HG03066 (cell line): Measurements from ENCODE around the gene HIRIP3.
"Not testable (repeated sequence)": the region's sequence is repeated elsewhere in the genome, so short reads cannot be mapped to it uniquely, and the experiment has no call there.

Experiments used
- ATAC-seq: cut with Tn5 transposase; IDR thresholded peaks from one replicate; pipeline ENCODE4 v1.9.1; 2021; ENCODE audit warnings: low read depth; ENCODE audit not compliant: unreplicated experiment

The HIRIP3 gene, protein sequence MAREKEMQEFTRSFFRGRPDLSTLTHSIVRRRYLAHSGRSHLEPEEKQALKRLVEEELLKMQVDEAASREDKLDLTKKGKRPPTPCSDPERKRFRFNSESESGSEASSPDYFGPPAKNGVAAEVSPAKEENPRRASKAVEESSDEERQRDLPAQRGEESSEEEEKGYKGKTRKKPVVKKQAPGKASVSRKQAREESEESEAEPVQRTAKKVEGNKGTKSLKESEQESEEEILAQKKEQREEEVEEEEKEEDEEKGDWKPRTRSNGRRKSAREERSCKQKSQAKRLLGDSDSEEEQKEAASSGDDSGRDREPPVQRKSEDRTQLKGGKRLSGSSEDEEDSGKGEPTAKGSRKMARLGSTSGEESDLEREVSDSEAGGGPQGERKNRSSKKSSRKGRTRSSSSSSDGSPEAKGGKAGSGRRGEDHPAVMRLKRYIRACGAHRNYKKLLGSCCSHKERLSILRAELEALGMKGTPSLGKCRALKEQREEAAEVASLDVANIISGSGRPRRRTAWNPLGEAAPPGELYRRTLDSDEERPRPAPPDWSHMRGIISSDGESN

DNA sequence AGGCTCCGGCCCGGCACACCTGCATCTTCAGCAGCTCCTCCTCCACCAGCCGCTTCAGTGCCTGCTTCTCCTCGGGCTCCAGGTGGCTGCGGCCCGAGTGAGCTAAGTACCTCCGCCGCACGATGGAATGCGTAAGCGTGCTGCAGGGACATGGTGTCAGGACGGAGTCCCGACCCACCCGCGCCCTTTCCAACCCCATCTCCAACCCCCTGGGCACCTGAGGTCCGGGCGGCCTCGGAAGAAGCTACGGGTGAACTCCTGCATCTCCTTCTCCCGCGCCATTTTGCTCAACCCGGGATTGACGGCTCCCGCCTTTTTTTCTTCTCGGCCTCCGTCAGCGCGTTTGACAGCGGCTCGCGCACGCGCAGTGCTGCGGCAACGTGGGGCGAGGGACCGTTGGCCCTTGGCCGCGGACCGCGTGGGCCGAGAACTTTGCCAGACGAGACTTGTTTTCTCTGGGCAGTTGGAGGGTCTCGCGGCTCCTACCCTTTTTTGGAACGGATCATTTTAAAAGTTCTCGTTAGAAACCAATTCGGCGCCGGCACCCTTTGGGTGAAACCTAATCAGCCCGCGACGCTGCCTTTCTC is at the start of gene HIRIP3:
TSS of gene HIRIP3 (minus strand) at position 294 of the 587 bp plus-strand sequence. CDS start at position 282, 12 bp downstream.
- peak; percentile 43 for ATAC-seq

DNA sequence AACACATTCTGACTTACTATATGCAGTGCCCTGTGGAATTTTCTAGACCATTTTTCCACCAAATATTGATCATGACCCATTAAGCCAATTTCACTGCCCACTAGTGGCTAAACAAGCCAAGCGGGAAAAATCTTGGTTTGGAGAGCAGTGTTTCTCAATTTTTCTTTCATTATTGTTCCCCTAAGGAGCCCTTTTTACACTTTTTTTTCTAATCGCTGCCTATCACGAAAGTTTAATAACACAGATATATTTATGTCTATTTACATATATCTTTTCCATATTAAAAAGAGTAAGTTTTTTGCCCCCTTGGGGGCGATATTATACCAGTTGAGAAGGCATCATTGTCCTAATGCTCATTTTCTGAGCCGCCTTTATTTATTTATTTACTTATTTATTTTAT is 46.4 kb upstream of the HIRIP3 start:
- ATAC-seq: no peak

DNA sequence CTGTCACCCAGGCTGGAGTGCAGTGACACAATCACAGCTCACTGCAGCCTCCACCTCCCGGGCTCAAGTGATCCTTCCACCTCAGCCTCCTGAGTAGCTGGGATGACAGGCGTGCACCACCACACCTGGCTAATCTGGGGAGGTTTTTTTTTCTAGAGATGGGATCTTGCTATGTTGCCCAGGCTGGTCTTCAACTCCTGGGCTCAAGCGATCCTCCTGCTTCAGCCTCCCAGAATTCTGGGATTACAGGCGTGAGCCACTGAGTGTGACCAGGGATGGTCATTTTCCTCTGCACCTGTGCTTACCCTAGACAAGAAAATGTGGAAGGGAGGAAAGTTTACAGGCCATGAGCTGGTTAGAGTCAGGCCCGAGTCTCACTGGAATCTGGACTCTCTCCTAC is 45.3 kb upstream of the HIRIP3 start:
- ATAC-seq: not testable (repeated sequence)

DNA sequence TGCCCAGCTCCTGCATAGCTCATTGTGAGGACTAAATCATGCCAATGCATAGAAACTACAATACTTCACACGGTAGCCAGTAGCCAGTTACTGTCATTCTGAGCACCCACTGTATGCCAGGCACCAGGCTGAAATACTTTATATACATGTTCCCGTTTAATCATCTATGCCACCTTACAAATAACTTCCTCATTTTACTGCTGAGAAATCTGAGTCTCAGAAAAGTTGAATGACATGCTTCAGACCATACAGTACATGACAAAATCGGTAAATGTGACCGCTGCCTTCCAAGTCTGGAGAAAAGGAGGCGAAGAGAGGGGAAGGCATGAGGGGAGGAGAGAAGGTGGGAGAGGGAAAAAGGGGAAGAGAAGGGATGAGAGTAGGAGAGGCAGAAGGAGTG is 44.8 kb upstream of the HIRIP3 start:
- ATAC-seq: no peak

DNA sequence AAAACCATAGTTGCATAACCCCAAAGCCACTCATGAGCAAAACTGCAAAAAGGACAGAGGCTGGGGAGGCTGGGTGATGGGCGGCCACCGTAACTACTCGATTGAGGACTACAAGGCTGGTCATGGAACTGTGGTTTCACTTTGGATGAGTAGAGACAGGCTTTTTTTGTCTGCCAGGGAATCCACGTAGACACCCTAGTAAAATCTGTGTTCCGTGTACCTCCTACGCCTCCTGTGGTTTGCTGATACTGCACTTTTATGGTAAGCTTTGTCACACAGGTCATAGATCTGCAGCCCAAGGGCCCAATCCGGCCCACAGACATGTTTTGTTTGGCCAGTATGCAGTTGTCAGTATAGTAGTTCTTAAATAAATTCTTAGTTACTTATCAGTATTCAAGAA is 37.9 kb upstream of the HIRIP3 start:
- no peak for ATAC-seq

DNA sequence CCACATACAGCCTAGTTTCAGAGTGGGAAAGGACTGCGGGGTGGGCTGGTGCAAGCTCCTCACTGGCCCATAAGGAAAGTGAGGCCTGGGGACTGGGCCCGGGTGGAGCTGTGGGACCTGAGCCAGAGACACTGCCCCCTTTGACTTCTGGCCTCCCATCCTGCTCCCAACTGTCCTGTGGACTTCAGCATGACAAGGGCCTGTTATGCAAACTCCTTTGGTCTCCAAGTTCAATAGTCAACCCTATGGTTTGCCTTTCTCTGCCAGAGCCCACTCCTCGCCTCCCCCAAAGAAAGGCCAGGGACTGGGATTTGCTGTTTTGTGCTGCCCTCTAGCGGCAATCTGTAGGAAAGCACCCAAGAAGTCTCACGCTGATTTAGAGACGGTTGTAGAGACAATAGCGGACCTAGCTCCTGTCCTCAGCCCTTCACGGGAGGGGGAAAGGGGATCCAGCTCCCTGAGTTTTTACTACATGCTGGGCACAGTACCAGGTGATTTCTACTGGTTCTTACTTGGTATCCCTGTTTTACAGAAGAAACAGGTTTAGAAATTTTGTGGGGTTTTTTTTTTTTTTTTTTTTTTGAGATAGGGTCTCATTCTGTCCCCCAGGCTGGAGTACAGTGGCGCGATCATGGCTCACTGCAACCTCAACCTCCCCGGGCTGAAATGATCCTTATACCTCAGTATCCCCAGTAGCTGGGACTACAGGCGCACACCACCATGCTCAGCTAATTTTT is 36.8 kb upstream of the HIRIP3 start:
- no peak for ATAC-seq

DNA sequence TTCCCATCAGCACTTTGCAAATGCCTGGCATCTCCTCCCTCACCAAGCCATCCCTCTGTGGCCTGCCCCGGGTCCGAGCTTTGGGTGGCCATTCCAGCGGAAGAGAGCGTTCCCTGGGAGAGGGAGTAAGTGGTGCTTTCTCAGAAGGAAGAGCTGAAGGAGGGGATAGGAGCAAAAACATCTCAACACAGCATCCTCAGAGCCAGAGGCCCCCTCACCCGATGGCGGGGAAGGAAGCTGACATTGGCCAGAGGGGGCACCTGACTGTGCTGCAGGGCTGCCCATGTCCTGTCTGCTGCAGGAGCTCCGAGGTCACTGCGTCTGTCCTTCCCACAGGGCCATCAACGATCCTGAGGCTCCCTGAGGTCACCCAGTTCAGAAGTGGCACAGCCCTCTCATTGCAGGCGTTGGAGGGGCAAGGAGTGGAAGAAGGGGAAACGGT is 36.1 kb upstream of the HIRIP3 start:
- no peak for ATAC-seq

DNA sequence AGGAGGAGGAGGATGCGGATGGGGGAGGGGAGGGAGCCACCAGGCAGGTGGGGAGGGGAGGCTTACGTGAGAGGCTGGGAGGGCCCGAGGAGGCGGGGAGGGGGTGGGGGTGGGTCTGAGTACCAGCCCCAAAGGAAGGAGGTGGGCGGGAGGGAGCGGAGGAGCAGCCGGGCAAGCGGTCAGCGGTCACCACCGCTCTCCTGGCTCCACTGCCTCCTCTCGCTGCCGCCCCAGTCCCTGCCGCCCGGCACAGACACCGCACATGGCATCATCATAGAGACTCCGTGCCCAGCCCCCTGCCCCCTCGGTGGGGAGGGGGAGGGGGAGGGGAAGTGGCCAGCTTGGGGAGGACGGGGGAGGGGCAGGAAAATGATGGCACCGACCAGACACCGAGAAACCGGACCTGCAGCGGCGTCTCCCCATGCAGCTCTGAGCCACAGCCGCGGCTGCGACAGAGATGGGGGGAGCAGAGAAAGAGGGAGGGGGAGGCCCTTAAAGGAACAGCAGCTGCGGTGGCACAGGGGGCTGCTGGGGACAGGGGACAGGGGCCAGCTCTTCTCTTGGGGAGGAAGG is 35.5 kb upstream of the HIRIP3 start, which contains the start of gene TLCD3B:
TSS of gene TLCD3B (minus strand) at position 431 of the 573 bp plus-strand sequence. CDS start 744 bp downstream, outside the sequence.
- no peak for ATAC-seq

DNA sequence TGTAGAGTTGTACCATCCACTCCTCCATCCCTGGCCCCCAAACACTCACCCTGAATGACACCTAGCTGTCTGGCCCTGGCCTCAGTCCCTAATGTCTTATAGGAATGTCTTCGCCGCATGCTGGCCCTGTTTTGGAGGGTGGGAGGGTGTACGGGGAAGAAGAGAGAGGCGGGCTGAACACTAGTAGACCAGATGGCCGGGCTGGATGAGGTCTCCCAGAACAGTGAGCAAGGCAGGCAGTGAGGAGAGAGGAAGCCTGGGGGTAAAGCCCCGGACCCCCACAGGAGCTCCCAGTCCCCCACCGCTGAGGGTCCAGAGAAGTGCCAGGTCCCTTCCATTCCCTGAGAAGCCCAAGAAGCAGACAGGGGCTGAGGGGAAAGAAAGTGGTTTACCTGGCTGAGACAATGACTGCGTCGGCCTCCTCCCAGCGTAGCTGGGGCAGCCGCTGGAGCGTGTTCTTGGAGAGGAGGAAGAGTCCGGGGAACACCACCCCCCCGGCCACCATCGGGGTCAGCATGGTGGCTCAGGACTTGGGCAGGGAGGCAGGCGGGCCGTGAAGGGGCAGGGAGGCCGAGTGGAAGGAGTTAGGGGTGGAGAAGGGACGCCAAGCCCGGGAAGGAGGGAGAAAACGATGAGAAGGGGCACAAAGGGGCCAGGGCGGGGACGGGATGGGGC is 34.7 kb upstream of the HIRIP3 start:
- ATAC-seq: no peak

DNA sequence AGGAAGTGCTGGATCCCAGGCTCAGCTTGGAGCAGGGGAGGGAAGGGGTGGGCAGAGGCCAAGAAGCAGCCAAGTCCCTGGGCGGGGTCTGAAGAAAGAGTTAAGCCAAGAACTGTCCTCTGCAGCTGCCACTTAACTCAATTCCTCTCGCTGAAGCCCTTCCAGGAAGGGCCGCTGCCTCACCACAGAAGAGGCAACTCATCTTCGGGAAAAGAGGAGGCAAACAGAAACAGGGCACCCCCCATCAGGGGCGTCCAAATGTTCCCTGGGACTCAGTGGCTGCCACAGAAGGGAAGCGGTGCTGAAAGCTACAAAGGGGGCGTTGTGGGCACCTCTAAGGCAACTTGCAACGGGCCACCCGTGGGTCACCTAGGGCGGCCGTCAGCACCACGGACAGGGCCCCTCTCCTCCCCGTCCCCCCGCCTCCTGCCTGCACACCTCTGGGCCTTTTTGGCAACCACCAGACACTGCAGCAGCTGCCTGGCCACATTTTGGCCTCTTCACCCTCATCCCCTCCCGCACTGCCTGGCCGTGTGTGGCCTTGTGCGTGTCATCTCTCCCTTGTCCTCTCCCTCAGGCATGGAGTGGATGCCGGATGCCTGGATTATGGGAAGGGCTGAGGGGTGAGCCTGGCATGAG is 33.1 kb upstream of the HIRIP3 start:
- ATAC-seq: no peak

DNA sequence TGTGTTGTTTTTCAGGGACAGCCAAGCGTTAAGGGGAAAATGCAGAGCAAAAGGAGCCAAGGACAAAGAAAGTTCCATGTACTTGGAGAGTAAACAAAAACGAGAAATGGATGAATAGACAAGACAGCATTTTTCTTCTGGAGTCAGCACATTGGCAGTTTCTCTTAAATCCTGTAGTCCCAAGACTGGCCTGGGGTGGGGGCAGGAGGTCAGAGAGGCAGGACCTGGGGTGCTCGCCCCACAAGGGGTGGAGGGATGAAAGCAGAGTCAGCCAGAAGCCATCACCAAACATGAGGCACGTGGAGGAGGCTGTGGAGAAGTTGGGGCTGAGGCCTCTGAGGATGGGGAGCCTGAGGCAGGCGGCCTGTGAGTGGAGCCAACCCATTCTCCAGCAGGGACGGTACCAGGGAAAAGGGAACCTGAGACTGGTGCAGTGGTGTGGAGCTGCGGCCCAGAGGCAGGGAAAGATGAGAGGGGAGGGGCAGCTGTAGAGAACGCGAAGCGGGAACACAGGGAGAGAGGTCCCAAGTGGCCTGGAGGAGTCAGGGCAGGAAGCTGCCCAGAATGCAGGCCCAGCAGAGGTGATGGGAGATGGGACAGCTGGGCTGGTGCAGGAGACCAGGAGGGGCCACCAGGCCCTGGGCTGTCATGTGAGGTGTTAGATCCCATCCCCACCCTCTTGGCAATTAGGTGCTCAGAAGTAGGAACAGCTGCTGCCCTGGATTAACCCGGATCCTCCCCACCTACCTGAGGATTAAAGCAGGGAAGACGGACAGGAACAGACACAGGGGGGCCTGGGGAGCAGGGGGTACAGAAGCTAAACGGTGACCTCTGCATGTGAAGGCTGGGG is 32.4 kb upstream of the HIRIP3 start:
- no peak for ATAC-seq

DNA sequence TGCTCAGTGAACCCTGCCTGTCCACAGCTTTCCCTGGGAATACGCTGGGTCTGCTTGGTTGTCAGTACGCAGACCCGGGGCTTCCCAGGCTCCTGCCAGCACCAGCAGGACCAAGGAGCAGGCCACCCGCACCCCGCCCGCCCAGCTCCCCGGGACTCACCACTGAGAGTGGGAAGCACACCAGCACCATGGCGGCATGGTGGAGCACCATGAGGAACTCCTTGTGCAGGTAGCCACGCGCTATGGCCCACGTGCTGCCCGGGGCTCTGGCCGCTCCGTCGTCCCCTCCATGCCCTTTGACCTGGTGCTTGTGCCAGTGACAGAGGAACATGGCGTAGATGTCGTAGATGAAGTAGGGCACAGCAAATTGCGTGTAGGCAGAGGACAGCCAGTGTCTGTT is 31.0 kb upstream of the HIRIP3 start:
- no peak for ATAC-seq

DNA sequence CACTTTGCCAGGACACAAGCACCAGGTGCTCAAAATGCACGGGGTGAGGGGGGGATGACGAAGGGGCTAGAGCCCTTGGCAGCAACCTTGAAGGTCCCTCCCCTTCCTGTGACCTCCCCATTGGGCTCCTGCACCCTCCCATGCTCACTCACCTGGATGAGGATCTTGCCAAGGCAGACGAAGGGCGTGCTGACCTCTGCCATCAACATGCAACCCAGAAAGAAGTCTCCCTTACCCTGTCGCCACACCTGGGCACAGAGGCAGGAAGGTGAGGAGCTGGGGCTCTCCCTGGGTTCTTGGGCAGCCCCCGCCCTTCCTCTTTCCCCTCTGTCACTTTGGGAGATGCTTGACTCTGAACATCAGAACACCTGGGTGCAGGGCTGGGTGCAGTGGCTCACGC is 30.2 kb upstream of the HIRIP3 start:
- ATAC-seq: no peak

DNA sequence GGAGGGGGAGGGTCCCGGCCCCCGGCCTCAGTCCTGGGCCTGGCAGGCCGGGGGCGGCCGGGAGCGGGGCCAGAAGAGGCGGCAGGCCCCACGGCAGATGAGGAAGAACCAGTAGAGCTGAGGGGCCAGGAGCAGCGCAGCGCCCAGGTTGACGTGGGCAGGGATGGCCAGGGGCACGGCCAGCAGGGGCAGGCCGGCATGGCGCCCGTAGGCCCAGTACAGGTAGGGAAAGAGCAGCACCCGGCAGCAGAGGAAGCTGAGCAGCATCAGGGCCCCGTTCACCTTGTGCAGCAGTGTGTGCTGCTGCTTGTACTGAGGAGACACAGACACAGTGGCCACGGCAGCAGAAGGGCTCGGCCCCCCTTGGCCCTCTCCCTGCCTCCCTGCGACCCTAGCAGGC is 29.7 kb upstream of the HIRIP3 start:
- ATAC-seq: no peak

DNA sequence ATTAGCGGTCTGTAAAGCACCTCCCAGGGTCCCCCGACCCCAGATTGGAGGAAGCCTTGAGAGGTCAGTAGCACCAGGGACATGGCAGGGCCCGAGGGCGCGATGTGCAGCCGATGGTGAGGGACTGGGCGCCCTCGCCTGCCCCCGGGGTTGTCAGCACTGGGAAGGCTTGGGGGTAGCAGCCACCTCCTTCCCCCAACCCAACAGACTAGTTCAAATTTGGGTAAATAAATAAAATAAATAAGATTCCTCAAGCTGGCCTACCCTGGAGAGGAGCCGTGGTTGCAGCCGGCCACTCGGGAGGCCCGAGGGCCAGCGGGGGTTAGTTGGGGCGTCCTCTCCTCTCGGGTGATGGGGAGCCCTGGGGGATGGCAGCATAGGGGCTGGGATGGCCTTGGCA is 29.0 kb upstream of the HIRIP3 start:
- ATAC-seq: no peak

DNA sequence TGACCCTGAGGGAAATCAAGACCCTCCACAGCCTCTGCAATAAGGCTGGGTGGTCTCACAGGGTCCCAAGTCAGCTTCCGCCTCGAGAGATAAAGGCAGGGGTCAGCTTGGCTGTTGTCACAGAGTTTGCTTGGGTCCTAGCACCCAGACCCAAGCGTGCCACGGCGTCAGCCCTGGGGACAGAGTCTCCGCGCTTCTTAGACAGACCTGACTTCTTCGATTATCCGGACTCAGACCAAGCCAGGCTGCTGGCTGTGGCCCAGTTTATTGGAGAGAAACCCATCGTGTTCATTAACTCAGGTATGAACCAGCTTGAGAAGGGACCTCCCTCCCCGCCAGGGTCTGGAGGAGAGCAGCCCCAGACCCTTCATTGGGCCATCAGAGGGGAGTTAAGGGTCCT is 28.2 kb upstream of the HIRIP3 start:
- ATAC-seq: no peak

DNA sequence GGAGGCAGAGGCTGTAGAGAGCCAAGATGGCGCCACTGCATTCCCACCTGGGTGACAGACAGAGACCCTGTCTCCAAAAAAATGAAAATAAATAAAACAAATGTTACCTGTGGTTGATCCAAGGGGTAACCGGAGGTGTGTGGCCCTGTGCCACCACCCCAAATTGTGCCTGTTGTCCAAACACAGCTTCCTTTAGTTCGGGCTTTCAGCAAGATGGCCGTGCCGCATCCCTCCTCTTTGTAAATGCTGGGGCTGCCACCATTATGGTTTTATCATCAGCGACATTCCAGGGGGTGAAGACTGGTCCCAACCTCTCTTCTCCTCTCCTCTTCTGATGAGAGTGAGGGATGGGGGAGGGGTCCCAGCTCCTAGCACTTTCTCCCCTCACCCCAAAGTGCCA is 27.5 kb upstream of the HIRIP3 start, which contains the start of gene C16orf92:
TSS of gene C16orf92 (plus strand) at position 312 of the 400 bp plus-strand sequence. CDS start 143 bp downstream, outside the sequence.
- no peak for ATAC-seq

DNA sequence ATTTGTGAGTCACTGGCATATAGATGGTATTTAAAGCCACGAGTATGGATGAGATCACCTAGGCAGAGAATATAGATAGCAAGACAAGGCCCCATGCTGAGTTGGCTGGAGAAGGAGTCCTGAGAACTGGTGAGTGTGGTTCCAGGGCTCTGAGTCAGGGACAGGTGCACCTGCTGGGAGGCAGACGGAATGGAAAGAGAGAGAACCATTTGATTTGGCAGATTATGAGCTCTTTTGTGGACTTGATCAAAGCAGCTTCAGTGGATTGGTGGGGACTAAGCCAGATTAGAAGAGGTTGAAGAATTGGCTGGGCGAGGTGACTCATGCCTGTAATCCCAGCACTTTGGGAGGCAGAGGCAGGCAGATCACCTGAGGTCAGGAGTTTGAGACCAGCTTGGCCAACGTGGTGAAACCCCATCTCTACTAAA is 23.3 kb upstream of the HIRIP3 start:
- ATAC-seq: no peak

DNA sequence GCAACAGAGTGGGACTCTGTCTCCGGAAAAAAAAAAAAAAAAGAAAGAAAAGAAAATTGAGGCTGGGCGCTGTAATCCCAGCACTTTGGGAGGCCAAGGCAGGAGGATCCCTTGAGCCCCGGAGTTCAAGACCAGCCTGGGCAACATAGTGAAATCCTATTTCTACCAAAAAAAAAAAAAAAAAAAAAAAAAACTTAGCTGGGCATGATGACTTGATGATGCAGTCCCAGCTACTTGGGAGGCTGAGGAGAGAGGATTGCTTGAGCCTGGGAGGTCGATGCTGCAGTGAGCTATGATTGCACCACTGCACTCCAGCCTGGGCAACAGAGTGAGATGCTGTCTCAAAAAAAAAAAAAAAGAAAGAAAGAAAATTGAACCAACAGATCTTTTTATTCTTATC is 22.5 kb upstream of the HIRIP3 start:
- ATAC-seq: not testable (repeated sequence)
